Common myeloid progenitor, CD34-positive (primary cell): ENCODE measurements around the gene MAP4K5.

Experiments
- CTCF ChIA-PET: fragments of 350-600 bp; sonication (Branson Sonifier 250); formaldehyde crosslinking; loops from one replicate; lab custom pipeline; 2021; ENCODE audit warnings: antibody characterized with exemption; lab: Charles Lee
- POLR2A ChIA-PET: fragments of 350-600 bp; sonication (Branson Sonifier 250); formaldehyde crosslinking; loops from one replicate; lab custom pipeline; 2021; ENCODE audit warnings: antibody characterized with exemption; lab: Charles Lee
- DNase-seq, 3 donors: peaks; one replicate each; pipeline versions ENCODE4 v3.0.0 to v3.0.0-alpha.2; 2013
- H3K27ac ChIP-seq, 2 experiments: 1 replicate in 1 of 2; 2 replicates in 1 of 2; pipeline ENCODE4 v1.7.0; 2013; ENCODE audit warnings: inconsistent platforms in 2 of 2, low read length in 2 of 2, mild to moderate bottlenecking in 2 of 2, low read depth in 1 of 2, moderate library complexity in 1 of 2; ENCODE audit not compliant: severe bottlenecking in 2 of 2, insufficient read depth in 1 of 2, poor library complexity in 1 of 2
- H3K27me3 ChIP-seq, 5 experiments: replicated peaks in 2 of 5; 1 replicate in 3 of 5; 2 replicates in 2 of 5; pipeline versions ENCODE4 v1.6.1 to v1.7.0; 2013; ENCODE audit warnings: low read length in 4 of 5, mild to moderate bottlenecking in 2 of 5, moderate library complexity in 2 of 5, inconsistent platforms in 1 of 5; ENCODE audit not compliant: insufficient read depth in 5 of 5, control insufficient read depth in 4 of 5
- H3K36me3 ChIP-seq, 4 experiments: 1 replicate in 2 of 4; 2 replicates in 2 of 4; pipeline versions ENCODE4 v1.6.1 to v1.7.0; 2013; ENCODE audit warnings: low read length in 3 of 4, control low read depth in 1 of 4, mild to moderate bottlenecking in 1 of 4; ENCODE audit not compliant: control insufficient read depth in 4 of 4, insufficient read depth in 4 of 4
- H3K4me1 ChIP-seq, 4 experiments: 1 replicate in 3 of 4; 2 replicates in 1 of 4; pipeline versions ENCODE4 v1.6.1 to v1.7.1; 2013; ENCODE audit warnings: low read length in 3 of 4, mild to moderate bottlenecking in 3 of 4, control low read depth in 1 of 4, inconsistent platforms in 1 of 4, moderate library complexity in 1 of 4; ENCODE audit not compliant: control insufficient read depth in 4 of 4, insufficient read depth in 4 of 4; ENCODE audit errors: control extremely low read depth in 1 of 4
- H3K4me3 ChIP-seq, 7 experiments: 1 replicate in 4 of 7; 2 replicates in 3 of 7; pipeline versions ENCODE4 v1.5.1 to v1.7.0; 2013; ENCODE audit warnings: mild to moderate bottlenecking in 7 of 7, low read length in 6 of 7, moderate library complexity in 6 of 7, inconsistent platforms in 2 of 7, low read depth in 2 of 7, control low read depth in 1 of 7; ENCODE audit not compliant: insufficient read depth in 4 of 7, control insufficient read depth in 1 of 7; ENCODE audit errors: extremely low read depth in 1 of 7
- H3K9me3 ChIP-seq, 5 experiments: 1 replicate in 4 of 5; 2 replicates in 1 of 5; pipeline versions ENCODE4 v1.6.1 to v1.7.1; 2013; ENCODE audit warnings: low read length in 4 of 5, mild to moderate bottlenecking in 2 of 5, inconsistent platforms in 1 of 5, low read depth in 1 of 5, moderate library complexity in 1 of 5; ENCODE audit not compliant: control insufficient read depth in 4 of 5, insufficient read depth in 2 of 5; ENCODE audit errors: control extremely low read depth in 1 of 5
- WGBS: methylation state at CpG from one replicate; pipeline ENCODE4 v1.1.5; 2013; ENCODE audit not compliant: insufficient coverage; 5-methylcytosine and 5-hydroxymethylcytosine counted together

MAP4K5 gene

DNA sequence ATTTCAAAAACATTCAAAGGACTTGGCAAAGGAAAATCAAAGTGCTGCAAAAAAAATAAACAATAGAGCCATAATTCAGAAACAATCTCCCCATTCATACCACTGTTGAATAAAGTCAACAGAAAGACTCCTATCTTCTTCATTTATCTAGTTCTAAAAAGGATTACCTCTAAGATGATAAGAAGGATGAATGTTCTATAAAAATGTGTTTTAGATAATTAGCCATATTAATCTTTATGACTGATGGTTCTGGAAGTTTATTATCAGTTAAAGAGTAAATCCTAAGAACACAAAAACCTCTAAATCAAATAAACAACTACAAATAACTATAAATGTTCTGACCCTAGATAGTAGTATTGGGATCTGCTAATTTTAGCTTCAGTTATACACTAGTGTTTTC lies 97.8 kb downstream of the MAP4K5 start:
- POLR2A ChIA-PET: no interaction called here
- H3K9me3 ChIP-seq: peaks cover 3 to 15% (median 6%) of the 10 kb centered on the region in 5 experiments
- H3K4me1 ChIP-seq: no peaks in the 10 kb centered on the region
- no peak for DNase-seq
- H3K27ac ChIP-seq: no peak overlapping the region
- peaks cover 29 to 56% (median 41%) of the 10 kb centered on the region in 4 experiments for H3K36me3 ChIP-seq
- CTCF ChIA-PET: interaction anchor here (0.8 kb wide), 2 partner anchors 10 to 116 kb away, joined by 3 read pairs; no protein-coding TSS in a partner anchor
- H3K27me3 ChIP-seq: no peaks in the 10 kb centered on the region
- H3K4me3 ChIP-seq: no peak overlapping the region

DNA sequence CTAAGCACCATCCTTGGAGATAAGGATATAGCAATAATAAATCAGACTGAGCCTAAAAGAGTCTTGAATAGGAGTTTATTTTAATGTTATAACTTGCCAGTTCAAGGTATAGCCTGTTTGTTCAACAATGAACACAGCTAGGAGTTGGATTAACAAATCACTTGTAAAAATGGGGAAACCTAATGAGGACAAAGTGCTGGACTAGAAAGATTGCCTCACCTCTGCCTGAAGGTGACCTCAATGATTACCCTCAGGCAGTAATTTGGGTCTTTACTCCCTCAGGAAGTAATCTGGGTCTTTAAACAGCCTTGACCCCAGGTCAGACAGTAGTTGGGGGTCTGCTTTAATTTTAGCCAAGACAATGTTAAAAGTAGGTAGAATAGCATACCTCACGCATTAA lies 100.2 kb downstream of the MAP4K5 start:
- no peaks in the 10 kb centered on the region for H3K27me3 ChIP-seq
- no peak overlapping the region for H3K4me3 ChIP-seq
- ChIA-PET POLR2A (no interaction called here), CTCF (no interaction called here)
- H3K27ac ChIP-seq: no peak overlapping the region
- no CpG with 5 or more reads among the region's 1 CpG for WGBS
- peaks cover 1 to 8% (median 3%) of the 10 kb centered on the region in 5 experiments for H3K9me3 ChIP-seq
- H3K36me3 ChIP-seq: peaks cover 23 to 37% (median 33%) of the 10 kb centered on the region in 4 experiments
- H3K4me1 ChIP-seq: no peaks in the 10 kb centered on the region
- no peak for DNase-seq

DNA sequence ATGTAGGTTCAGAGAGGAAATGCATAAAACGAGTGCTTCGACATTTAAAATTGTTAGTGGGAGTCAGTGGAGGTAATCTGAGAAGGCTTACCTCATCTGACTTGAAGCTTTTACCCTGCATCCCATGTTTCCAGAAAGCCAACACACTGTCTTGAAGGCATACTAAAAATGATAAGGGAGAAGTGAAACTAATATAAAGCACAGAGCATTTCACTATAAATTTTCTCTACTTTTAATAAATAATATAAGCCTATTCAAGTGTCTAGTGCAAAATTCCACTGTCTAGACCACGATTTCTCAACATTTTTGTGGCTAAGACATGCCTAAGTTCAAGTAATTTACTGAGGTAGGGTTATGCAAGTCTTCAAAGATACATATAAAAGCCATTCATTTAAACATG lies 106.6 kb downstream of the MAP4K5 start:
- no peaks in the 10 kb centered on the region for H3K27me3 ChIP-seq
- peaks cover 19 to 32% (median 23%) of the 10 kb centered on the region in 4 experiments for H3K36me3 ChIP-seq
- H3K4me3 ChIP-seq: no peak overlapping the region
- WGBS: no CpG with 5 or more reads among the region's 3 CpGs
- CTCF ChIA-PET: interaction anchor here (1.6 kb wide), 1 partner anchor 83 kb away, joined by 4 read pairs; no protein-coding TSS in a partner anchor
- POLR2A ChIA-PET: no interaction called here
- no peak for DNase-seq
- H3K4me1 ChIP-seq: no peaks in the 10 kb centered on the region
- H3K9me3 ChIP-seq: no peaks in the 10 kb centered on the region
- H3K27ac ChIP-seq: no peak overlapping the region

DNA sequence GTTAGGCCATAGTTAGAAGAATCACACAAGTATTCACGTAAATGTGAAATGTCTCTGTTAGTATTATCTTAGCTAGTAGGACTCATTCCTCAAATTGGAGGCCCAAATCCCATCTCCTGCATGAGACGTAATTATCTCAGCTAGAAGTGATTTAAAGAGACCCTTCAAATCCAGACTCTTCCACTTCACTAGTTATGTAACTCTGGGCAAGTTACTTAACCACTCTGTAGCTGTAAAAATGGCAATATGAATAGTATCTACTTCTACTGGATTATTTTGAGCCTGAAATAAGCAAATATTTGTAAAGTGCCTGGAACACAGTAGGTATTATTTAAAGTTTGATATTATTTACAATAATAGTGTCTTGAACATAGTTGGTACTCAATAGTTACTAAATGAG lies 107.3 kb downstream of the MAP4K5 start:
- H3K9me3 ChIP-seq: no peaks in the 10 kb centered on the region
- WGBS: no CpG with 5 or more reads among the region's 2 CpGs
- peaks cover 20 to 38% (median 26%) of the 10 kb centered on the region in 4 experiments for H3K36me3 ChIP-seq
- no peak overlapping the region for H3K27ac ChIP-seq
- DNase-seq: no peak
- no peaks in the 10 kb centered on the region for H3K4me1 ChIP-seq
- no peaks in the 10 kb centered on the region for H3K27me3 ChIP-seq
- ChIA-PET POLR2A (no interaction called here), CTCF (no interaction called here)
- no peak overlapping the region for H3K4me3 ChIP-seq

DNA sequence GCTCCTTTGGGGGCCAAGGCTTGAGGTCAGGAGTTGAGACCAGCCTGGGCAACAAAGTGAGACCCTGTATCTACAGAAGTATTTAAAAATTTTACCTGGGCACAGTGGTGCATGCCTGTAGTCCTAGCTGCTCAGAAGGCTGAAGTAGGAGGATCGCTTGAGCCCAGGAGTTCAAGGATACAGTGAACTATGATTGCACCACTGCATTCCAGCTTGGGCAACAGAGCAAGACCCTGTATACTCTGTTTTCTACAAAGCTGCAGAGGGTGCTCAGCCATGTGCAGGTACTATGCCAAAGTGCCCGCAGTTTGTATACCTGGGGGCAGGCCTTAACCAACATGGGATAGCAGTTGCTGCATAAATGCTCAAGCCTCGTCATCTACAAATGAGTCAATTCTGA lies 108.8 kb downstream of the MAP4K5 start:
- H3K36me3 ChIP-seq: peaks cover 21 to 47% (median 27%) of the 10 kb centered on the region in 4 experiments
- no peak for DNase-seq
- ChIA-PET POLR2A (no interaction called here), CTCF (interaction anchor here (1.2 to 1.4 kb wide), 2 partner anchors 76 to 116 kb away, joined by 3 read pairs; no protein-coding TSS in a partner anchor)
- no peak overlapping the region for H3K27ac ChIP-seq
- 100% methylated on average over 3 of the region's 3 CpGs for WGBS
- H3K27me3 ChIP-seq: no peaks in the 10 kb centered on the region
- H3K4me1 ChIP-seq: no peaks in the 10 kb centered on the region
- H3K9me3 ChIP-seq: no peaks in the 10 kb centered on the region
- H3K4me3 ChIP-seq: no peak overlapping the region

DNA sequence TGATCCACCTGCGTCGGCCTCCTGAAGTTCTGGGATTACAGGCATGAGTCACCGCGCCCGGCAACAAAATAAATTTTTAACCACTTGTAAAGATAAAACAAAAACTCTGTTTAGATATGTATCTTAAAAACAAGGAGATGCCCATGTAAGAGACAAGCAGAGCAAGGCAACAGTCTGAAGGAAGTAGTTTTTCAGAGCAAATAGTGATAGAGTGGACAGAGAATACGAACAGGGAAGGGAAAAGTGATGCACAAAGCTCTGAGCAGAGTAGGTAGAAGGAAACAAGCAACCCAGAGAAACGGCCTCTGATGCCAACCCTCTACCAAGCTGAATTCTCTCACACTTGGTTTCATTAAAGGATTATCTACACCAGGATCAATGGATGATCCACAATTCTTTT lies 110.9 kb downstream of the MAP4K5 start:
- DNase-seq: no peak
- H3K27me3 ChIP-seq: no peaks in the 10 kb centered on the region
- ChIA-PET POLR2A (no interaction called here), CTCF (interaction anchor here (1.0 kb wide), 1 partner anchor 81 kb away, joined by 3 read pairs; no protein-coding TSS in a partner anchor)
- no peaks in the 10 kb centered on the region for H3K9me3 ChIP-seq
- peaks cover 23 to 63% (median 37%) of the 10 kb centered on the region in 4 experiments for H3K36me3 ChIP-seq
- H3K4me3 ChIP-seq: no peak overlapping the region
- H3K4me1 ChIP-seq: no peaks in the 10 kb centered on the region
- H3K27ac ChIP-seq: no peak overlapping the region
- 100% methylated on average over 1 of the region's 7 CpGs for WGBS

DNA sequence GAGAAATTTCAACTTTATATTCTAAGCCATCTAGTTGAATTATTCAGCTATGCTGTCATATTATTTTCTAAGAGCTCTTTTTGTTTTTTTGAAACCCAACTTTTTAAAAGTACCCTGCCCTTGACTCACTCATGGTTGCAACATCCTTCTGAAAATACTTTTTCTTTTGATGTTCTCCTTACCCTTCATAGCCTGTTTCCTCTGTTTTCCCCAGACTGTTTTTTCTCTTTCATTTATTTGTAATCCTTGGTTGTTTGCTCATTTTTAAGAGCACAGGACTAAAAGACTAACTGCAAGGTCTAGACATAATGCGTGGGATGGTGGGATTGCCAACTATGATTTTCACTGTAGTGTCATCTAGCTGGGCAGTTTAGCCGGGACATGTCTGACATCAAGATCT lies 114.5 kb downstream of the MAP4K5 start:
- H3K27me3 ChIP-seq: no peaks in the 10 kb centered on the region
- H3K9me3 ChIP-seq: no peaks in the 10 kb centered on the region
- peaks cover 11 to 55% (median 28%) of the 10 kb centered on the region in 4 experiments for H3K36me3 ChIP-seq
- ChIA-PET CTCF (no interaction called here), POLR2A (interaction anchor here (0.6 kb wide), 1 partner anchor 706 kb away, joined by 3 read pairs; no protein-coding TSS in a partner anchor)
- no peaks in the 10 kb centered on the region for H3K4me1 ChIP-seq
- no peak overlapping the region for H3K27ac ChIP-seq
- H3K4me3 ChIP-seq: no peak overlapping the region
- 94% methylated on average over 2 of the region's 2 CpGs for WGBS
- DNase-seq: no peak
